KMS-11 (cell line): ENCODE data around the gene WNT4.

Source experiments
- H2AFZ ChIP-seq: fragments of 200-600 bp; sonication (generic); 2 replicates; pipeline ENCODE4 v1.6.1; 2016; ENCODE audit warnings: antibody characterized with exemption, mixed run types, low read depth
- H3K27ac ChIP-seq: fragments of 200-600 bp; sonication (generic); 2 replicates; pipeline ENCODE4 v1.6.1; 2016; ENCODE audit warnings: mild to moderate bottlenecking, mixed run types
- H3K27me3 ChIP-seq: fragments of 200-600 bp; sonication (generic); 2 replicates; pipeline ENCODE4 v1.6.1; 2017; ENCODE audit warnings: mild to moderate bottlenecking, low read depth, mixed run types, moderate library complexity; ENCODE audit not compliant: insufficient read depth
- H3K36me3 ChIP-seq: fragments of 200-600 bp; sonication (generic); 2 replicates; pipeline ENCODE4 v1.6.1; 2017; ENCODE audit warnings: mild to moderate bottlenecking, mixed run types; ENCODE audit not compliant: insufficient read depth
- H3K4me1 ChIP-seq: fragments of 200-600 bp; sonication (generic); 2 replicates; pipeline ENCODE4 v1.6.1; 2016; ENCODE audit warnings: mild to moderate bottlenecking, low read depth, mixed run types; ENCODE audit not compliant: poor library complexity, severe bottlenecking
- H3K4me2 ChIP-seq: fragments of 200-600 bp; sonication (generic); 2 replicates; pipeline ENCODE4 v1.7.0; 2016; ENCODE audit warnings: mild to moderate bottlenecking, mixed run types
- H3K4me3 ChIP-seq: fragments of 200-600 bp; sonication (generic); IDR thresholded peaks from 2 replicates; pipeline ENCODE4 v1.6.1; 2017; ENCODE audit warnings: low read depth, low read length, mixed read lengths; ENCODE audit not compliant: insufficient read depth
- H3K79me2 ChIP-seq: fragments of 200-600 bp; sonication (generic); 2 replicates; pipeline ENCODE4 v1.6.1; 2016; ENCODE audit warnings: low read depth, mixed run types; ENCODE audit not compliant: insufficient read depth
- H3K9ac ChIP-seq: fragments of 200-600 bp; sonication (generic); 2 replicates; pipeline ENCODE4 v1.6.1; 2016; ENCODE audit warnings: mild to moderate bottlenecking, mixed run types
- H4K20me1 ChIP-seq: fragments of 200-600 bp; sonication (generic); 2 replicates; pipeline ENCODE4 v1.6.1; 2016; ENCODE audit warnings: mild to moderate bottlenecking, mixed run types; ENCODE audit not compliant: insufficient read depth
- CTCF ChIP-seq: fragments of 200-600 bp; sonication (generic); conservative IDR thresholded peaks from 2 replicates; pipeline ENCODE4 v1.6.1; 2017; ENCODE audit warnings: low read depth, mild to moderate bottlenecking, antibody characterized with exemption, low read length, moderate library complexity, mixed read lengths

WNT4 gene

GRCh38 chr1:22128392-22128791 lies 14.5 kb downstream of the WNT4 start:
- Histone ChIP-seq H3K36me3 (no peaks in the 10 kb centered on the region), H3K27me3 (no peaks in the 10 kb centered on the region), H3K4me3 (no peak overlapping the region), H3K9ac (no peak overlapping the region), H3K27ac (no peak overlapping the region), H3K4me2 (no peak overlapping the region), H4K20me1 (no peaks in the 10 kb centered on the region), H3K79me2 (no peaks in the 10 kb centered on the region), H2AFZ (no peak overlapping the region), H3K4me1 (no peaks in the 10 kb centered on the region)
- TF ChIP-seq CTCF, result no peak

GRCh38 chr1:22127731-22128130 lies 15.2 kb downstream of the WNT4 start:
- H3K4me1 ChIP-seq, result no peaks in the 10 kb centered on the region
- H3K27me3 ChIP-seq, result no peaks in the 10 kb centered on the region
- no peak overlapping the region for H3K4me2 ChIP-seq
- no peaks in the 10 kb centered on the region for H3K79me2 ChIP-seq
- no peak overlapping the region for H3K4me3 ChIP-seq
- no peak overlapping the region for H3K27ac ChIP-seq
- H3K9ac ChIP-seq, result no peak overlapping the region
- H3K36me3 ChIP-seq, result no peaks in the 10 kb centered on the region
- no peak for TF ChIP-seq CTCF
- H2AFZ ChIP-seq, result no peak overlapping the region
- H4K20me1 ChIP-seq, result no peaks in the 10 kb centered on the region

- Histone ChIP-seq H3K27me3 (no peaks in the 10 kb centered on the region), H4K20me1 (no peaks in the 10 kb centered on the region), H3K36me3 (no peaks in the 10 kb centered on the region)
These were observed 15.6 kb downstream of the WNT4 start for GRCh38 chr1:22127248-22127647.

GRCh38 chr1:22126531-22126930 lies 16.4 kb downstream of the WNT4 start:
- Histone ChIP-seq H3K4me3 (no peak overlapping the region), H3K9ac (no peak overlapping the region), H3K27me3 (no peaks in the 10 kb centered on the region), H3K79me2 (no peaks in the 10 kb centered on the region), H3K4me2 (no peak overlapping the region), H2AFZ (no peak overlapping the region), H3K4me1 (no peaks in the 10 kb centered on the region), H3K36me3 (no peaks in the 10 kb centered on the region), H4K20me1 (no peaks in the 10 kb centered on the region), H3K27ac (no peak overlapping the region)
- TF ChIP-seq CTCF, result no peak

More at GRCh38 chr1:22127248-22127647, 15.6 kb downstream of the WNT4 start:
- Histone ChIP-seq H3K4me1 (no peaks in the 10 kb centered on the region), H3K27ac (no peak overlapping the region), H3K4me2 (no peak overlapping the region), H2AFZ (no peak overlapping the region), H3K79me2 (no peaks in the 10 kb centered on the region), H3K4me3 (no peak overlapping the region), H3K9ac (no peak overlapping the region)
- no peak for TF ChIP-seq CTCF
